SK-MEL-5 (cell line): Measurements from ENCODE around the gene SLX9. TPM values are rescaled to one million over a fixed set of nuclear protein-coding genes. Genes with fewer than 3 reads are reported as not detected.

Source experiments
- DNase-seq: peaks from one replicate; pipeline ENCODE4 v3.0.0-alpha.2; 2016; ENCODE audit warnings: low read depth, low spot score
- in situ Hi-C: cut with HindIII; loops from 2 replicates; pipeline ENCODE4 v1.10.0; 2016; ENCODE audit warnings: low sequenced_read_pairs, high pct_unique_total_duplicates, low pct_unique_long_range_greater_than_20kb
- total RNA-seq: library from RNA; depleted of rRNA; stranded (reverse); fragments of >200 nt; shearing (Covaris generic); gene quantifications from 2 replicates; pipeline ENCODE4 v1.2.3, GENCODE V29; 2014

The SLX9 gene
- total RNA-seq, 1 experiment from 2014 or later = 34.9 TPM

DNA sequence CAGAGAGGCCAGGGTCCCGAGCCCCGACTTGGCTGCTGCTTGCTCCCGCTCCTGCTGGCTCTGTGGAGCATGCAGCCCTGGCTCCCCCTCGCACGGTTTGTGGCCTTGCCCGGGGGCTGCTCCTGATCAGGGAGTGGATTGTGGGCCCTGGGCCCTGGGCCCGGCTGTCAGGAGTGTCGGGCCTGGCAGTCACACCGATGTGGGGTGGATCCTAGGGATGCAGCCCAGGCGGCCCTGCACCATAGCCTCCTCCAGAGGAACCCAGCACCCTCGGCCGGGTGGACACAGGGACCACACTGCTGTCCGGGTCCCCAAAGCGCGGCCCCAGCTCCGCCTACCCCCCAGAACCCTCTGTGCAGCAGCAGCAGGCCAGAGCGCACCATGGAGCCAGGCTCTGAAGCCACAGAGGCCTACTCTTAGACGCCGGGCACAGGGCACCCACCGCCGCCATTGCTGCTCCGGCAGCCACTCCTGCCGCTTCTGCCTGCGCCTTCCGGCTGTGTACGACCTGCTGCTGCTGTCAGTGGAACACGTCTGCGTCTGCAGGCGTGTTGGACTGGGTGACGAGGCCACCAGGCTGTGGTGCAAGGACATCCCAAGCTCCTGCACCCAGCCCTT lies 9.4 kb downstream of the SLX9 start:
- in situ Hi-C loops = no loop called here
- no peak for DNase-seq

- in situ Hi-C loops = no loop called here
- DNase-seq = peak; percentile 72
These were observed 10.0 kb downstream of the SLX9 start for GRCh38 chr21:44949779-44950198.

DNA sequence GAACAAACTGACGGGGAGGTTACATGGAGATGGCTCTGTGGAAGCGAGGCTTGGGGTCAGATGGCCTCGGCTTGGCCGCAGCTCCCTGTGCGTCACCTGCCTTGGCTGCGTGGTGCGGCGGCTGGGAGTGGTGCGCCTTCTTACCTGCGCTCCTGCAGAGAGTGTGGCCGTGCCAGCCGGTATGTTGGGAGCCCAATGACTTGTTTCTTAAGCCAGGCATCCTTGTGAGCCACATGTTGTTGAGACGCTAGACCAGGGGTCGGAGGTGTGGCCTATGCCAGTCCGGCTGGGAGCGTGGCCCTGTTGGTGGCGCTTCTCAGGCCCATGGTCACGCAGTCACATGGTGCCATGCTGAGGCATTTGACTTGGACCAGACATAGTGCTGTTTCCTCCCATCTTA lies 10.5 kb downstream of the SLX9 start:
- DNase-seq = no peak
- in situ Hi-C loops = no loop called here

GRCh38 chr21:44951186-44951915 lies 11.5 kb downstream of the SLX9 start:
- DNase-seq = no peak
- in situ Hi-C loops = no loop called here

GRCh38 chr21:44952116-44952928 lies 12.5 kb downstream of the SLX9 start:
- in situ Hi-C loops = no loop called here
- DNase-seq = no peak

DNA sequence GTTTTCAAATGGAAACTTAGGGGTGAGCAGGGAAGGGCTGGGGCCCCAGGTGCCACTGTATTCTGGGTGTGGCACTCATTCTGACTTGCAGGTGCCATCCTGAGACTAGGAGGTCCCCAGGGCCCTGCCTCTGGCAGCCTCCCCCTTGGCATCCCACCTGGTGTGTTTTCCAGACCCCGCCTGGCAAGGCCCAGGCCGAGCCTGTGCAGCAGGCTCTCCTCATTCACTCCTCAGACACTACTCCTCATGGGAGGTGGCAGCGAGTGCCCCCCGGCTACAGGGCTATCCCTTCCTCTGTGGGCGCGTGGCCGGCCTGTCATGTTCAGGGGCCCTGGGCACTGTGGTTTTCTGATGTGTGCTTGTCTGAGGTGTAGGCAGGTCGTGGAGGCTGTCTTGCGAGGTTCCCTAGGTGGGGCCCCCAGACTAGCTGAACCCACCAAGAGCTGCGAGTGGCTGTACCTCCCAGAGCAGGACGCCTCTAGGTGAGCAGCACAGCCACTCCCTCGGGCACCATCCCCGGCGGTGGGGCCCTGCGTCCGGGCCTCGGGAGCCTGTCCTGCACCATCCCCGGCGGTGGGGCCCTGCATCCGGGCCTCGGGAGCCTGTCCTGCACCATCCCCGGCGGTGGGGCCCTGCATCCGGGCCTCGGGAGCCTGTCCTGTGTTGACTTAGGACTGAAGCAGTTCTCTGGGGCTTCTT lies 13.2 kb downstream of the SLX9 start:
- no peak for DNase-seq
- in situ Hi-C loops = no loop called here

DNA sequence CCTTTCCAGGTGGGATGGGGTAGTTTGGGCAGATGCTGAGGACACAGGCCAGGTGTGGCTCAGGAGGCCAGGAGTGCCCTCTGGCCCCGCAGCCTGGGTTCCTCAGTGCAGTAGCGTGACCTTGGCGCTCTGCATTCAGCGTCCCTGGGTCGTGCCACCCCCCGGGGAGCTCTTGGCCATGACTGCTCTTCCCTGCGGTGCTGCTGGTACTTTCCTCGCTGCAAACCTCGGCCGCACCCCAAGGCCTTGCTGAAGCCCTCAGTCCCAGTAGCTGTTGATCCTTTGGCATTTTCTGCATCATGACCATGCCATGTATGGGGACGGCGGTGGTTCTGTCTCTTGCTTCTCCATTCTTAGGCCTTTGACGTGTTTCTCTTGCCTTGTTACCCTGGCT lies 13.8 kb downstream of the SLX9 start:
- in situ Hi-C loops = no loop called here
- no peak for DNase-seq

DNA sequence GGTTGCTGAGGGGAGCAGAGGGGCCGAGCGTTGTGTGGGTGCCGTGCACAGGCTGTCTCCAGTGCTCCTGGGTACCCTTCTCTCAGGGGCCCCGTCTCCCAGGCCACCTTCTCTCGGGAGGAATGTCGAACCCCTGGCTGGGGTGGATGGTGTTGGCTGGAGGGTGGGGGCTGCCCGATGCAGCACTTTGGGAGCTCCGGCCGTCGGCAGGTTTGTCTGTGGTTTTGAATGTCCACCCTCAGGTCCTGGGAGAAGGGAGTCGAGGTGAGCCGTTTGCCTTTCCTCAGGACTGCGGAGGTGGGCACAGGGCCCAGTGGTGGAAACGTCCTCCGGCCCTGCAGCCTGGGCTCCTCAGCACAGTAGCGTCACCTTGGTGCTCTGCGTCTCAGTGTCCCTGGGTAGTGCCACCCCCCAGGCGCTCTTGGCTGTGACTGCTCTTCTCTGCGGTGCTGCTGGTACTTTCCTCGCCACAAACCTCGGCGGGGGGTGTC lies 14.5 kb downstream of the SLX9 start:
- in situ Hi-C loops = no loop called here
- DNase-seq = no peak

DNA sequence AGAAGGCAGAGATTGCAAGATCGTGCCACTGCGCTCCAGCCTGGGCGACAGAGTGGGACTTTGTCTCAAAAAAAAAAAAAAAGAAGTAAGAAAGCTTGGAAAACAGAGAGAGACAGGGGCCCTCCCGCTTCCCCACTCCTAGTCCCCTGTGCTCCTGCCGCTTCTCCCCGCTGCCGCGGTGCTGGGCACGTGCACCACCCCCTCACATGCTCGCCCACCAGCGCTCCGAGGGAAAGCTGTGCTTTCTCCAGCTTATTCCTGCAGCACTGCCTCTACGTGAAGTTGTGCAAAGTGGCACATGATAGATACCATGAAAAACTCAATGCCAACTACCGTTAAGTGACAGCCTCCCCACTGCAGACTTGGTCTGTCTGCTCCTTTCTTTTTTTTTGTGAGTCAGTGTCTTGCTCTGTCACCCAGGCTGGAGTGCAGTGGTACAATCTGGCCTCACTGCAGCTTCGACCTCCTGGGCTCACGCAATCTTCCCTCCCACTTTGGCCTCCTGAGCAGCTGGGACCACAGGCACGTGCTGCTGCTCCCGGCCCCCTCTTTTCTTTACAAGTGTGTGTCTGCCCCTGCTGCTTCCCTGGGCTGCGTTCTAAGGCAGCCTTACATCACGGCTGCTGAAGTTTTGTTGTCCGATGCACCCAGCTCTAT lies 15.4 kb downstream of the SLX9 start:
- DNase-seq = no peak
- in situ Hi-C loops = no loop called here

DNA sequence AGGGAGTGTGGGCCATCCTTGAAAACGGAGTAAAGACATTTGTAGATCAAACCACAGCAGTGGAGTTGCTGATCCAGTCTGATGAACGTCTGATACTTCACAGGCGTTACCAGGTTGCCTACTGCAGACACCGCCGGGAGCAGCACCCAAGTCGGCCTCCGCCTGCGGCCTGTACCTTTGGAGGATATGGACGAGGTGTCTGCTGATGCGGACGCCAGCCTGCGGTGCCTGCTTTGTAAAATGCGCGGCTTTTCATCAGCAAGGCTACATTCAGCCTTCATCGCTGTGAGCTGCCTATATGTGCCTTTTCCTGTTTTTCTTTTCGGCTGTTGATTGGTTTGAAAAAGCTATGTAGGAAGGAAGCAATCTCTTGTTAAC lies 16.0 kb downstream of the SLX9 start:
- in situ Hi-C loops = no loop called here
- DNase-seq = no peak

DNA sequence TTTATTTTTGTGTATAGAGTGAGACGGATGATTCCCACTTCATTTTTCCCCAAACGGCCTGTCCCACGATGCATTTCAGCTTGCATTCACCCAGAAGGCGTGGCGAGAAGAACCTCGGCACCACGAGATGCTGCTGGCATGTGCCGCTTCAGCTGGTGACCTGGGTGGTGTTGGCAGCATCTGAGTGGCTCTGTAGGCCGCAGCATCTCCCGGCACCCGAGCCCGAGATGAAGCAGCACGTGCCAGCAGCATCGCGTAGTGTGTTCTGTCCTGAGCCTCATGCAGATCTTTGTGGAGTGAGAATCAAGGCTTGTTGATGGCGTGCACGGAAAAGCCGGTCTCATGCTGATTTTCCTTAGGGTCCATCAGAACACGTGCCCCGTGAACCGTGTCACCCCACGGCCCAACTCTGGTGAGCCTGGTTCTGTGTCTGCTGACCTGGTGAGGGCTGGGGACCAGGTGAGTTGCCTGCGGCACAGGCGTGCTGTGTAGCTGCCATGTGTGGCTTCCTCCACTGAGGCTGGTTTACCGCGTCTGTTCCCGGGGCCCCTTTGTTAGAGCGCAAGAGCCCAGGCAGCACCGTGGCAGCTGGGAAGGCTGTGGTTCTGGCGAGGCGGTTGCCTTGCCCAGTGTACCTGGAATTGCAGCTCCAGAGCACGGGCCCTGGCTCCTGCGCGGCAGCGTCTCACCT lies 16.7 kb downstream of the SLX9 start:
- DNase-seq = no peak
- in situ Hi-C loops = no loop called here

DNA sequence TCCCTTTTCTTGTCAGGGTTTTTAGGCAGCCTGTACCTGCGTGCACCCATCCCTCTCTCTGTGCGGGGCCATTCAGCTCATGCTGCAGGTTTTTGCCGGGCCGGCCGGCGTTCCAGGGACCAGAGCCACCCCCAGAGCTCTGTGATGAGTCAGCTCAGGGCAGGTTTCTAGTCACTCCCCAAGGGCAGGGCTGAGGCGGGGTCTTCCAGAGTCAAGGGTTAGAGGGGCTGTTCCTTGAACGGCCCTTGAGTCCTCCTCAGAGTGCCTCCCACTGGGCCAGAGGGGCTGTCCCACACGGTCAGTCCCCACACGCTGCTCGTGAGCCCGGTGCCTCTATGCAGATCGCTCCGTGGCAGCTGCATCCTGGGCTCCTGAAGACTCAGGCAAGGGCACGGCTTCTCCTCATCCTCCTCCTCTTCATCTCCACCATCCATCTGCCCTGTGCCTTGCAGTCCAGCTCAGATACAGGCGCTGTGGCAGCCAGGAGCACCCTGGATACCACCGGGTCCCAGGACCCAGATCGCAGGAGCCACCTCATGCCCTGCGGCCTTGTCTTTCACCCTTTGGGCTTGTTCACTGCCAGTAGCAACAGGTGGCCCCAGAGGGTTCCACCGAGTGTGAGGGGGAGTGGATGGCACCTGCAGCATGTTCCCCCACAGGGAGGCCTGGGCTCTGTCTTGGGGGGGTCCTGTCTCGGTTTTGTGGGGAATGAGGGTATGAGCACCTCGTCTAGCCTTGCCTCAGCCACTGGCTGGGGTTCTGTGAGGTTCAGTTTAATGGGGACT lies 17.4 kb downstream of the SLX9 start:
- DNase-seq = no peak
- in situ Hi-C loops = no loop called here

DNA sequence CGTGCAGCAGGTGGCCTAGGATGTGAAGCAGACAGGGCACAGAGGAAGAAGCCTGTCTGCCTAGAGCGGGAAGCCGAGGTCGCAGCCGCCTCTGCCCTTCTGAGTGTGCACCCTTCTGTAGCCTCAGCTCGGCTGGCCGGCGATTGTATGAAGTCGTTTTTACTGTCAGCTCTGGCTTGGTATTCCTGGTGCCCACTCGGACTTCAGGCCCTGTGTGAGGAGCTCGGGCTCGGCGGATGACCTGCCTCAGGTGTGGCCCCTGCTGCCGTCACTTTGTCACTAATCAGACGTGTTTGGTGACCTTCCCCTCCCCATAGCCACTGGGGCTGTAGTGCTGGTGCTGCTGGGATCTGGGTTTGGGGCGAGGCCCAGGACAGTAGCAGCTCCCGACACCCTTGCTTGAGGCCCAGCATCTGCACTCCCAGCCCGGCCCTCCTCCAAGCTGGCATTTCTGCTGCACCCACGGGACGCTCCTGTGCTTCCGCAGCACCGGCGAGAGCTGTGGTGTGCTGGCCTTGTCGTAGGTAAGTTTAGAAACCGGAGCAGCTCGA lies 18.1 kb downstream of the SLX9 start:
- DNase-seq = no peak
- in situ Hi-C loops = no loop called here

DNA sequence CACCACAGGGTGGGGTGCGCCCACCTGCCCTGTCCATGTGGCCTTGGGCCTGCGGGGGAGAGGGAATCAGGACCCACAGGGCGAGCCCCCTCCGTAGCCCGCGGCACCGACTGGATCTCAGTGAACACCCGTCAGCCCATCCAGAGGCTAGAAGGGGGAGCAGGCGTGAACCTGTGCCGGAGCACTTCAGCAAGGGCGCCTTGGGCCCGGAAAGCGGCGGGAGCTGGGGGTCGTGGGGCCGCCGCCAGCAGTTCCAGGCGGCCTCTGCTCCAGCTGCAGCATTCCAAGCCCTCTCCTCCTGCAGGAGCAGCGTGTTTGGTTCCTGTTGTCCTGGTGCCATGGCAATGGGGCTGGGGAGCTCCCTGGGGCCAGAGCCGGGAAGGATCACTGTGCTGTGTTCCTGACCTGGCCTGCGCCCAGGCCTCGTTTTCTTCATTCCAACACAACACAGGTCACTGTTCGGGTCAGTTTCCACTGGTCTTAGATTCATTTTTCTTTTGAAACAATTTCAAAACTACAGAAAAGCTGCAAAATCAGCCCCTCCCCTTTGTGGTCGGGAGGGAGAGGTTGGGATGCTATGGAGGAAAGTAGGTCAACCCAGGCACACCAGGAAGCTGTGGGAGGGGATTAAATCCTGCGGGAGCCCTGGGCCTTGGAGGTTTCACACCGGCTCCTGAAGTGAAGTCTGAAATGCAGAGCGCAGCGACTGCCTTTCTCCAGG lies 18.8 kb downstream of the SLX9 start:
- in situ Hi-C loops = no loop called here
- no peak for DNase-seq

- DNase-seq = no peak
- in situ Hi-C loops = no loop called here
These were observed 19.7 kb downstream of the SLX9 start for GRCh38 chr21:44959376-44960091.
